ENCODE measurements around the gene COL5A2. TPM values are rescaled to one million over a fixed set of nuclear protein-coding genes. Genes with fewer than 3 reads are reported as not detected.

Gene COL5A2
- total RNA-seq, 1 donor from 2014 or later = 8.1 TPM

- ATAC-seq (no peak), DNase-seq (no peak)
- intact Hi-C loops (cut with micrococcal nuclease) = no loop called here
Measured at GRCh38 chr2:189183170-189183569, 3.6 kb upstream of the COL5A2 start.

DNA sequence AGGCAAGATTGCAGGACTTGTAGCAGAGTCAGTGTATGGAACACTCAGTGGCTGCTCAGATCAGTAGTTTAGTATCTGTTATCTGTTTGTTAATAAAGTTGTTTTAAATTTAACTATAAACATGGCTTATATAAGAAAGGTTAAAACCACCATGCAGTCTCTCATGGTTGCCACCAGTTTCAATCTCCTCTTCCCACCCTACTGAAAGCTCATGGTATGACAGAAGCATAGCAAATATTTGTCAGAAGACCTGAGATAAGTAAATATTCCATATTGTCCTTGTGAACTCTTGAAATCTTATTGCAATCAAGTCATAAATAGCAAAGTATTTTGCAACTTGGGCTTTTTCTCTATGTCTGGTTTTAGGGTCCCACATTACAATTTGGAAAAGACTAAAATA lies 2.1 kb upstream of the COL5A2 start:
- intact Hi-C loops (cut with micrococcal nuclease) = no loop called here
- no peak for DNase-seq

DNA sequence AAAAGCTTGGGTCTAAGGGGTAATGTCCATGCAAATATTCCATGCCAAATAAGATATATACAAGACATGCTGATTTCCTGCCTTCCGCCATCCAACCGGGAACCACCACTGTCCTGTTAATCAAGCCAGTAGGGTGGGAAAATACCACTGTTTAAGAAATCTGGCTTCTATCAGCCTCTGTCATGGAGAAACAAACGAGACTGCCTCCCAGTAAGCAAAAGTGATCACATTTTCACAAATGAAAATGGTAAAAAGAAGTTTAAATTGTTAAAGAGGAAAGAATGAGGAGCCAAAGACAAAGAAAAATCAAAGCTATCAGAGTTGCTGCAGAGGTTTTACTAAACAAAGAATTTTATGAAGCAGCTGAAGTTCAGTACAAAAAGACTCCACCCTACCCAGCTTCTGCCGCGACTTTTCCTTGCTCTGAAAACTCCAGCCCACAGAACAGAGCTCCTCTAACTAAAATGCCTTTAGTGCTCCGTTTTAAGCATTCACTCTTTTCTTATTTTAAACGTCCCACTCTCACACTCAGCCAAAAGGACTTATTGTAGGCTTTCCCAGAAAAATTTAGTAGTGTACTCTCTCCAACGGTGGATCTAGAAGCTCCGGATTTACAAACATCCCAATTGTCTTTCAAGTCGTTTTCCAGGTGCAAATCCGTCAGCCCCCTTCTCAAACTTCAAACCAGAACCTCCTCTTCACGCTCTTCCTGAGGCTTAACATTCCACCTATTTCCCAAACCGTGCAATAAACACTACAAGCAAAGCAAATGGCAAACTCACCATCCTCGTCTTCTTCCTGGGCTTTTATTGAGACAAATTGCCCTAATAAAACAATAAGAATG lies 613 bp downstream of the COL5A2 start:
- ATAC-seq (peak; percentile 84), DNase-seq (no peak)
- intact Hi-C loops (cut with micrococcal nuclease) = no loop called here

More for the DNA sequence above, 2.1 kb upstream of the COL5A2 start:
- ATAC-seq = no peak

GRCh38 chr2:189178054-189178453 lies 1.5 kb downstream of the COL5A2 start:
- DNase-seq (no peak), ATAC-seq (no peak)
- intact Hi-C loops (cut with micrococcal nuclease) = no loop called here

- no peak for ATAC-seq
- intact Hi-C loops (cut with micrococcal nuclease) = no loop called here
- DNase-seq = no peak
Measured at GRCh38 chr2:189177251-189177840, 2.2 kb downstream of the COL5A2 start.

DNA sequence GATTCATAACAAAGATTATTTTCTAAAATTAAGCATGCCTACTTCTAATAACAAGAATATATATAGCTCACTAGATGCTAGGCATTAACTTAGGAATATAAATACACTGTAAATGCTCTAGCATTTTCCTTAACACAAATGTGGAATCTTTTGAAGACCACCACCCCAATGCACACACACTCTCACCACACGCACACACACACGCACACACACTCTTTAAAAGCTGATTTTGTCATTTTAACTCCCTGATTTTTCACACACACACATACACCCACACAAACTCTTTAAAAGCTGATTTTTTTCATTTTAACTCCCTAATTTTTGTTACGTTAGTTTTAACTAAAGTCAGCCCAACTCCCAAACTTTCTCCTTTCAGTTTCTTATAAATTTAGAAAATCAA lies 3.0 kb downstream of the COL5A2 start:
- DNase-seq = no peak
- intact Hi-C loops (cut with micrococcal nuclease) = no loop called here
- ATAC-seq = no peak

DNA sequence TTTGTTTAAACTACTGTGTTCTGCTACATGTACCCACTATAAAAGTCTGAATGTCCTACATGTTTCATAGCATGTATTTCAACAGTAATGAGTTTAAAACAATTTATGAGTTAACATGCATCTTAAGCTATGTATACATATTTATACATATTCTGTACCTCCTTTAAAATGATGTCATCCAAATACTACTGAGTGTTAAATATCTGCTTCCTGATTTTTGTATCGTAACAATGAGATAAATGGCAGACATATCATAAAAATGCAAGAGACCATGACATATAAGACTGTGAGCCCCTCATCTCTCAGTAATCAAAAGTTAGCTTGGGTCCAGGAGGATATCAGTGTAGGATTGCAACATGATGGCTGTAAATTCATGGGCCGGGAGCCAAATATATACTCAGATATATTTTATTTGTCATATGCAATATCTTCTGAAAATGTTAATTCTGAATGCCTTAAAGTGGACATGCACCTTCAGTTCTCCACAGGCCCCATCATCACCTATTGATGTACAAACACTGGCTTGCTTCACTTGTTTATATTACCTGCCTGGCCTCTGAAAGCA lies 3.6 kb downstream of the COL5A2 start:
- intact Hi-C loops (cut with micrococcal nuclease) = no loop called here
- no peak for ATAC-seq
- DNase-seq = no peak

GRCh38 chr2:189171956-189172609 lies 7.5 kb downstream of the COL5A2 start:
- no peak for DNase-seq
- intact Hi-C loops (cut with micrococcal nuclease) = no loop called here
- peak; percentile 36 for ATAC-seq

DNA sequence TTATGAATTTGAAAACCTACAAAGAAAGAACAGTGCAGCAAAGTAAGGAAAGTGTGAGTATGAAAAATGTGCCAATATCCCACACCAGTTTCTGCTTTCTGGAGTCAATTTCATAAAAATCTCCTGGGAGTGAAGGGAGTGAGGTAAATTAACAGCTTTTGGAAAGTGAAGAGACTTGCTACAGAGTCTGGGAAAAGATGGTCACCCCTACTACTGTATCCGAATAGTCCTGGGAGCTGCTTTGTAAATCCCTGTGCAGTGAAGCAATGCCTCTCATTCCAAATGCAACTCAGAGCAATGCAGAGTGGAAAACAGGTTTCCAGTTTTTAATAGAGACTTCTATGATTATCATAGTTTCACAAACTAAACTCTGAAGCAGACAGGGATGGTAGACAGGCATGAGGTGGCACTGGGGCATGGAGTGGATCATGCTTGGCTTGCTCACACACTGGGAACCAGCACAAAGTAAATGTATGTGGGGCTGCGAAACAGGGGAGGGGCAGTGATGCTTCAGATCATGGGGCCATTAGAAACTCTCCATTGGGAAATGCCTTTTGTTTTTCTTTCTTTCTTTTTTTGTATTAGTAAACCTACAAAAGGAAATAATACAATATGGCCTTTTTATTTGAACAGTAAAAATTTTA lies 10.6 kb downstream of the COL5A2 start:
- intact Hi-C loops (cut with micrococcal nuclease) = no loop called here
- no peak for DNase-seq
- ATAC-seq = peak; percentile 58

DNA sequence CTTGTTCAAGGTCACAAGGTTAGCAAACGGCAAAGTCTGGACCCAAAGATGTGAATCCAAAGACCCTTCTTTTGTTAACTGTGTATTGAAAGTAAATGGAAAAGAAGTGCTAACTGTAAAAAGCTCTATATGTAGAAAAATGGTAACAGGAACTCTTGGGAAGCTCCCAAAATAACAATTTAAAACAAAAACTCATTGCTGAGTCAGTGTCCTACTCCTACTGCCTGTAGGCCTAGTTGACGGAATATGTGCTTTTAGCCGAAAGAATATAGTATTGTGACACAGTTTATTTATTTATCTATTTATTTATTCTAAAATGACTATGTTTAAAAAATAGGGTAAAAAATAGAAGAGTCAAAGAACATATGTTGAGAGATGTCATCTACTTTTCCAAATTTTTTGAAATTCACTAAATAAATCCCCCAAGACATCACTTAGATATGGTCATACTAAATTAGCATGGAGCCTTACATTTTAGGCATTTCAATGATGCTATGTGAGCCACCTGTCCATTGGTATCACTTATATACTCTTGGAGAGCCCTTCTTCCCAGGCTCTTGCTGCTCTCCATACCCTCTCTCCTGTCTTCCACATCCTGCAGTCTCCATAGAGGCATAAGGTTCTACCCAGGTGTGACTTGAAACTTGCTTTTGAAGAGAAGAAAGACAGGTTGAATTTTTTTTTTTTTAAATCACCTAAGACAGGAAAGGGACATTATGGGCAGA lies 13.7 kb downstream of the COL5A2 start:
- no peak for ATAC-seq
- intact Hi-C loops (cut with micrococcal nuclease) = no loop called here
- no peak for DNase-seq

- no peak for DNase-seq
- intact Hi-C loops (cut with micrococcal nuclease) = no loop called here
- peak; percentile 79 for ATAC-seq
Measured at GRCh38 chr2:189164746-189165145, 14.8 kb downstream of the COL5A2 start.

DNA sequence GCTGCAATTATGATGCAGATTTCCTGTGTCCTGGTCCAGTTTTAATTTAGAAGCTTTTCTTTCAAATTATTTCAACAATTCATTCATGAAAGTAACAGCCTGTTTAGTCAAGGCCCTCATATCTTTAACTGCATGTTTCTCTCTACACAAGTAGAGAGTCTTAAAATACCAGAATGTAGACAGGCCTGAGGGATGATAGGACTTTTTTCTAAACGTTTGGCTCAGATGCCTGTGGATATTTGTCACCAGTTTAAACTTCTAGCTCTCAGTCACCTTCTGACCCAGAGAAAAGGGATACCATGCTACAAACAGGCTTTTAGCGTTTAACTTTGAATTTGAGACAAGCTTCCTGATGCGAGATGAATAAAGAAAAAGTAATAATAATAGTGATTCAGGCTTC lies 15.7 kb downstream of the COL5A2 start:
- no peak for DNase-seq
- intact Hi-C loops (cut with micrococcal nuclease) = no loop called here
- ATAC-seq = peak; percentile 46

DNA sequence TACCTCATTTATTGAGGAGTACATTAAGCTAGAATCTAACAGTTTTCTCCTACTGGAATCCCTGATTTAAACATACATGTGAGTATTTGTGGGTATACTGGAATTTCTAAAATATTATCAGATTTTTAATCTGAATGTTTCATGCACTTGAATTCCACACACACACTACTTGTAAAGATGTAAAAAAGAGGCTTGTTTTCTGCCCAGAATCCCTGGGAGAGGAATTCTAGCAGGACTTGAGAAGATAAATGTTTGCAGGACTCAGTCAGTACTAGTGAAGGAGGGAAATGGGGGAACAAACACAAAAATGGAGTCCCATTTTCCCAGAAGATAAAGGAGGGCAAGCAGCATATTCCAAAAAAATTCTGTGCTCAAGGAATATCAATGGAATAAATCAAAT lies 17.0 kb downstream of the COL5A2 start:
- no peak for ATAC-seq
- intact Hi-C loops (cut with micrococcal nuclease) = no loop called here
- DNase-seq = no peak

- ATAC-seq = no peak
- intact Hi-C loops (cut with micrococcal nuclease) = no loop called here
Measured at GRCh38 chr2:189161894-189162293, 17.7 kb downstream of the COL5A2 start.

GRCh38 chr2:189159717-189160116 lies 19.8 kb downstream of the COL5A2 start:
- intact Hi-C loops (cut with micrococcal nuclease) = no loop called here
- ATAC-seq (no peak), DNase-seq (no peak)

More at GRCh38 chr2:189161894-189162293, 17.7 kb downstream of the COL5A2 start:
- DNase-seq = no peak

GRCh38 chr2:189159273-189159672 lies 20.3 kb downstream of the COL5A2 start:
- intact Hi-C loops (cut with micrococcal nuclease) = no loop called here
- no peak for ATAC-seq
- DNase-seq = no peak

DNA sequence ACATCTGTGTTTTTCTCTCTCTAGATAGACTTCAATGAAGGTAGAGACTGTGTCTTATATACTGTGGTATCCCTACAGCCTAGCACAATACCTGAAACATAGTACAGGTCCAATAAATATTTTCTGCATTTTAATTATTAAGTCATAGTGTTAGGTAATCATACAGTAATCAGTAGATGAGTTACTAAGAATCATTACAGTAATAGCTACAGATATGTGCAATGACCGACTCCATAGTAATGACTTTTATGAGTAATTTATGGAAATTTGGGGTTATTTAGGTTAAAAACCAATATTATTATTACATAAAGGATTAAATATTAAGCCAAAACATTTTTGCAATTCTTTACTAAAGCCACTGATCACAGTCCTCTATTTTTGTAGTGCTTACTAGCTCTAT lies 21.6 kb downstream of the COL5A2 start:
- intact Hi-C loops (cut with micrococcal nuclease) = no loop called here
- DNase-seq = no peak
- no peak for ATAC-seq

GRCh38 chr2:189157456-189157855 lies 22.1 kb downstream of the COL5A2 start:
- intact Hi-C loops (cut with micrococcal nuclease) = no loop called here
- no peak for ATAC-seq
- DNase-seq = no peak

- intact Hi-C loops (cut with micrococcal nuclease) = no loop called here
- no peak for ATAC-seq
- no peak for DNase-seq
Measured at GRCh38 chr2:189155795-189156194, 23.8 kb downstream of the COL5A2 start.

Measured in left ventricle myocardium superior (tissue), 1 donor.